Transverse colon (tissue), 4 donors: ENCODE measurements around the gene PPP1R1A. TPM values are rescaled to one million over a fixed set of nuclear protein-coding genes. Genes with fewer than 3 reads are reported as not detected.

Experiments used
- DNase-seq: peaks from one replicate; pipeline ENCODE4 v3.0.0-alpha.2; 2019
- H3K27ac ChIP-seq, 4 donors: fragments of 200-600 bp; sonication (generic); 2 replicates each; pipeline ENCODE4 v1.5.1; 2016 to 2018; ENCODE audit warnings: inconsistent platforms in 4 of 4
- H3K27me3 ChIP-seq: fragments of 200-600 bp; sonication (generic); 2 replicates; pipeline ENCODE4 v1.5.1; 2017; ENCODE audit warnings: inconsistent platforms
- H3K36me3 ChIP-seq, 4 donors: fragments of 200-600 bp; sonication (generic); 2 replicates each; pipeline ENCODE4 v1.5.1; 2017 to 2019; ENCODE audit warnings: inconsistent platforms in 4 of 4
- H3K4me1 ChIP-seq, 4 donors: fragments of 200-600 bp; sonication (generic); 2 replicates each; pipeline ENCODE4 v1.5.1; 2017 to 2020; ENCODE audit warnings: inconsistent platforms in 4 of 4
- H3K4me3 ChIP-seq, 4 donors: fragments of 200-600 bp; sonication (generic); 1 replicate in 1 of 4; 2 replicates in 3 of 4; pipeline versions ENCODE4 v1.5.1 to v1.6.1; 2017 to 2019; ENCODE audit warnings: inconsistent platforms in 4 of 4
- H3K9me3 ChIP-seq, 2 donors: fragments of 200-600 bp; sonication (generic); 2 replicates each; pipeline ENCODE4 v1.5.1; 2017 to 2019; ENCODE audit warnings: inconsistent platforms in 2 of 2
- CTCF ChIP-seq, 5 experiments: fragments of 200-600 bp in 3 of 5; fragments of 450-650 bp in 2 of 5; sonication (generic) in 3 of 5; IDR thresholded peaks; 1 replicate in 2 of 5; 2 replicates in 3 of 5; pipeline ENCODE4 v1.5.1; 2016 to 2017; ENCODE audit warnings: antibody characterized with exemption in 5 of 5, inconsistent platforms in 3 of 5, mild to moderate bottlenecking in 2 of 5, moderate library complexity in 1 of 5
- EP300 ChIP-seq: sonication (generic); formaldehyde crosslinking; IDR thresholded peaks from one replicate; pipeline ENCODE4 v1.6.1; 2017; ENCODE audit warnings: antibody characterized with exemption, low read depth
- POLR2A ChIP-seq: fragments of 450-650 bp; IDR thresholded peaks from one replicate; pipeline ENCODE4 v1.6.1; 2016; ENCODE audit warnings: antibody characterized with exemption, mild to moderate bottlenecking, moderate library complexity
- POLR2AphosphoS5 ChIP-seq, 3 donors: sonication (generic); formaldehyde crosslinking; IDR thresholded peaks; one replicate each; pipeline ENCODE4 v1.6.1; 2016; ENCODE audit warnings: antibody characterized with exemption in 3 of 3
- WGBS, 2 donors: methylation state at CpG; one replicate each; pipeline ENCODE4 v1.1.5; 2018; ENCODE audit warnings: low coverage in 1 of 2; 5-methylcytosine and 5-hydroxymethylcytosine counted together
- in situ Hi-C, 4 donors: fragments of 200-750 bp; cut with MboI; loops; one replicate each; pipeline versions ENCODE4 v1.15.0 to v1.15.1; 2017; ENCODE audit warnings: low sequenced_read_pairs in 3 of 4, low pct_ligation_motif_present in 1 of 4, low pct_unique_long_range_greater_than_20kb in 1 of 4
- intact Hi-C: fragments of 100-400 bp; cut with DNase I; formaldehyde crosslinking; loops from one replicate; pipeline ENCODE4 v1.15.1; 2023; ENCODE audit warnings: low total_unique reads
- total RNA-seq, 4 donors: library from RNA; depleted of rRNA; stranded (reverse); fragments of >200 nt; gene quantifications; one replicate each; pipeline ENCODE4 v1.1.0, GENCODE V29; 2016

Gene PPP1R1A
- total RNA-seq, 4 donors from 2014 or later = 3.3 to 67.0 (median 4.0) TPM

DNA sequence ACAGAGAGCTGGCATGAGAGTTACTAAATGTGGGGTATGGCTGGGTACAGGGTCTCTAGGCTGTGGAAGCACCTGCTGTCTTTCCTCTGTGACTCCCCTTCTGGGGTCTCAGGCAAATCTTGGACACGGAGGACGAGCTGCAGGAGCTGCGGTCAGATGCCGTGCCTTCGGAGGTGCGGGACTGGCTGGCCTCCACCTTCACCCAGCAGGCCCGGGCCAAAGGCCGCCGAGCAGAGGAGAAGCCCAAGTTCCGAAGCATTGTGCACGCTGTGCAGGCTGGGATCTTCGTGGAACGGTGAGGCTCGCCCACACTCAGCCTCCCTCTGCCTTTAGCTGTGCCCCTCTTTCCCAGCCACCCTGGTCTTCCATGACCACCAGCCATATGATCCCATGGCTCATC is 19.4 kb downstream of the PPP1R1A start:
- no peaks in the 10 kb centered on the region for H3K36me3 ChIP-seq
- no peaks in the 10 kb centered on the region for H3K27me3 ChIP-seq
- intact Hi-C loops = no loop called here
- no peak overlapping the region for H3K27ac ChIP-seq
- H3K4me1 ChIP-seq = no peaks in the 10 kb centered on the region
- H3K9me3 ChIP-seq = no peaks in the 10 kb centered on the region
- no peak for DNase-seq
- H3K4me3 ChIP-seq = no peak overlapping the region
- TF ChIP-seq EP300 (no peak), CTCF (IDR thresholded peaks at IDR 0.05) (no peak), POLR2AphosphoS5 (IDR thresholded peaks at IDR 0.05) (no peak), POLR2A (no peak)
- WGBS, 2 donors = 82 to 95% methylated on average over 2 to 14 of the region's 14 CpGs
- in situ Hi-C loops = no loop called here

DNA sequence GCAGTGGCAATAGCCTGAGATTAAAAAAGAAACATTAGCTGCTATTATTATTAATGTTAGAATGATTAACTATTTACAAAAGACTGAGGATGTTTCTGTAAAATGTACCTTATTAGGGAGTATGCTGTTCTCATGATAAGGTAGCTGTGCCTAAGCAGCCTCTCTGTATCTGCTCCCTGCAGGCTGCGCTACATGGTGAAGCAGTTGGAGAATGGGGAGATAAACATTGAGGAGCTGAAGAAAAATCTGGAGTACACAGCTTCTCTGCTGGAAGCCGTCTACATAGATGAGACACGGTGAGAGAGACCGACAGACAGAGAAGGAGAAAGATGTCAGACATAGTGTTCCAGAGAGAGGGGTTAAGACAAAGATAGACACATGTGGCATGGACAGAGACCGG is 21.7 kb downstream of the PPP1R1A start:
- no peaks in the 10 kb centered on the region for H3K9me3 ChIP-seq
- no peak for DNase-seq
- H3K36me3 ChIP-seq = no peaks in the 10 kb centered on the region
- no peaks in the 10 kb centered on the region for H3K27me3 ChIP-seq
- H3K4me1 ChIP-seq = peaks cover 0 to 8% (median 0%) of the 10 kb centered on the region in 4 donors
- TF ChIP-seq POLR2A (no peak), CTCF (IDR thresholded peaks at IDR 0.05) (no peak), EP300 (no peak), POLR2AphosphoS5 (IDR thresholded peaks at IDR 0.05) (no peak)
- no peak overlapping the region for H3K27ac ChIP-seq
- H3K4me3 ChIP-seq = no peak overlapping the region
- in situ Hi-C loops = no loop called here
- intact Hi-C loops = no loop called here
- WGBS, 2 donors = 86 to 100% methylated on average over 5 of the region's 5 CpGs

DNA sequence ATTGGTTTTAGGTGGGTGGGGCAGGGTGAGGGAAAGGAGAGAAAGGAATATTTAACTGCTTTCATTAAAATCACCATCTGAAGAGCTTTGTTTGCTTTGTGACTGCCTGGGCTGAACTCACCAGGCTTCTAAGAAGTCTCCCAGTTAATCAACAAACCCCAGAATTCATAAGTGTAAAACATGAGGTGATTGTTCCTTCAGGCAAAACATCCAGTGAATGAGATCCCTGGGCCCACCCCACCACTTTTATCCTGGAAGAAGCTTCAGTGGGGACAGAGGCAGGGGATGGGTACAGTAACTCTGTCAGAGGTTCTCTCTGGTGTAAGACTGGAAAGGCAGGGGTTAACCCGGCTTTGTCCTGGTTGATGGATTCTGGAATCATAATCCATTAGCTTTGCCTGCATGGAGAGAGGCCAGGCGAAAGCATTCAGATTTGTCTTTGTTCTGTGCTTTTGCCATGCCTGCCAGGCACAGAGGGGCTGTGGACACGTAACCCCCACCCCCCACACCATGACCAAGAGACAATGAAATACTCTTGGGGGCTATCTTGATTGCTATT is 22.4 kb downstream of the PPP1R1A start:
- intact Hi-C loops (no loop called here), in situ Hi-C loops (no loop called here)
- Histone ChIP-seq H3K4me3 (no peak overlapping the region), H3K27ac (no peak overlapping the region), H3K4me1 (peaks cover 0 to 9% (median 0%) of the 10 kb centered on the region in 4 donors), H3K36me3 (no peaks in the 10 kb centered on the region), H3K27me3 (no peaks in the 10 kb centered on the region), H3K9me3 (no peaks in the 10 kb centered on the region)
- 56% methylated on average over 3 of the region's 3 CpGs; no CpG with 5 or more reads in 1 of the 2 donors for WGBS, 2 donors
- no peak for DNase-seq
- TF ChIP-seq POLR2A = no peak
- TF ChIP-seq EP300 = no peak
- TF ChIP-seq CTCF (IDR thresholded peaks at IDR 0.05) = no peak
- no peak for TF ChIP-seq POLR2AphosphoS5 (IDR thresholded peaks at IDR 0.05)

DNA sequence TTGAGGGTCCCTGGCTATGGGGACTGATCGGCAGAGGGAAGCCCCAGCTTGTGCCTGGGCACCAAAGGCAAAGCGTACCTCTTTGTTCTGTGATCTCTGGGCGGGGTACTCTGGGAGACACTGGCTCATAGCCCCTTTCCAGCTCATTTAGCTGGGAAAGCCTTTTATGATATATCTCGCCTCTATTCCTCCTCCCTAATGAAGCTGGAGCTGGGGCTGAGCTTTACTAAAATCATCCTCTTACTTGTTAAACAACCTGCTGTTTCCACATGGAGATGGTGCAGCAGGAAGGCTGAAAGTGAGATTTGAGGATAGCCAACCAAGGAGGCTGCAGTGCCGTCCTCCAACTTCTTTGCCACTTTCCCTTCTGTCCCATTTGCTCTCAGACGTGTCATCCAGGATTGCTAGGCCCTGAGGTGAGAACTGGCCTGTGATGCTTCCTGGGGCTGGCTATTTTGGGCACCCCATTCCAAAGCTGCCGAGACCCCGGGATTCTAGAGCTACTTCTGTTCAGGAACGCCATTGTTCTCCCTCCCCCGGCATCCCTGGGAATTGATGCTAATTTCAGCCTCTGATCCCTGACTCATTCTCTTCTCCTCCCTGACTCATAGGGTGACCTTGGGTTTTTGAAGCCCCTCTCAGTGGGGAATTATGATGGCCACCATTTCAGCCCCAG is 23.0 kb downstream of the PPP1R1A start:
- TF ChIP-seq POLR2AphosphoS5 (IDR thresholded peaks at IDR 0.05) (no peak), EP300 (no peak), POLR2A (no peak), CTCF (IDR thresholded peaks at IDR 0.05) (no peak)
- H3K4me3 ChIP-seq = no peak overlapping the region
- in situ Hi-C loops = no loop called here
- 70 to 72% methylated on average over 6 to 10 of the region's 10 CpGs for WGBS, 2 donors
- intact Hi-C loops = no loop called here
- peaks cover 0 to 15% (median 0%) of the 10 kb centered on the region in 4 donors for H3K4me1 ChIP-seq
- no peaks in the 10 kb centered on the region for H3K9me3 ChIP-seq
- H3K36me3 ChIP-seq = no peaks in the 10 kb centered on the region
- no peaks in the 10 kb centered on the region for H3K27me3 ChIP-seq
- no peak for DNase-seq
- no peak overlapping the region for H3K27ac ChIP-seq
